ENCODE results near the gene MS4A10.

MS4A10 gene

GRCh38 chr11:60830478-60831142, 45.5 kb downstream of the MS4A10 start:
- DNase-seq: no peak

GRCh38 chr11:60831143-60831500, 46.0 kb downstream of the MS4A10 start:
- DNase-seq: peak; percentile 72

- no peak for DNase-seq
Measured at GRCh38 chr11:60831501-60832079, 46.5 kb downstream of the MS4A10 start.

GRCh38 chr11:60834742-60835533, 49.8 kb downstream of the MS4A10 start:
- DNase-seq: no peak

GRCh38 chr11:60835534-60835846, 50.4 kb downstream of the MS4A10 start:
- DNase-seq: no peak

GRCh38 chr11:60836866-60837515, 51.9 kb downstream of the MS4A10 start:
- no peak for DNase-seq

GRCh38 chr11:60838132-60838531, 53.0 kb downstream of the MS4A10 start:
- DNase-seq: no peak

- no peak for DNase-seq
Measured at GRCh38 chr11:60840470-60841430, 55.6 kb downstream of the MS4A10 start.

- peak; percentile 97 for DNase-seq
Measured at GRCh38 chr11:60841797-60842667, 56.9 kb downstream of the MS4A10 start, which contains the start of gene CCDC86. Gene CCDC86, plus strand, starts transcription at chr11:60842113. Its CDS starts 12 bp downstream, at chr11:60842125.

- DNase-seq: no peak
Measured at GRCh38 chr11:60842668-60843600, 57.8 kb downstream of the MS4A10 start.

GRCh38 chr11:60844045-60844869, 59.1 kb downstream of the MS4A10 start:
- DNase-seq: no peak

GRCh38 chr11:60844870-60845221, 59.7 kb downstream of the MS4A10 start:
- no peak for DNase-seq

- DNase-seq: no peak
Measured at GRCh38 chr11:60845338-60845737, 60.2 kb downstream of the MS4A10 start.

- DNase-seq: no peak
Measured at GRCh38 chr11:60847281-60847680, 62.1 kb downstream of the MS4A10 start.

GRCh38 chr11:60847896-60848295, 62.8 kb downstream of the MS4A10 start:
- no peak for DNase-seq

GRCh38 chr11:60848714-60849151, 63.6 kb downstream of the MS4A10 start:
- no peak for DNase-seq

- DNase-seq: no peak
Measured at GRCh38 chr11:60849641-60850520, 64.7 kb downstream of the MS4A10 start.
